ENCODE data around the gene TMEM80.
A peak's percentile ranks its signal among the peaks of the same experiment; 100 is the strongest.

Gene TMEM80

DNA sequence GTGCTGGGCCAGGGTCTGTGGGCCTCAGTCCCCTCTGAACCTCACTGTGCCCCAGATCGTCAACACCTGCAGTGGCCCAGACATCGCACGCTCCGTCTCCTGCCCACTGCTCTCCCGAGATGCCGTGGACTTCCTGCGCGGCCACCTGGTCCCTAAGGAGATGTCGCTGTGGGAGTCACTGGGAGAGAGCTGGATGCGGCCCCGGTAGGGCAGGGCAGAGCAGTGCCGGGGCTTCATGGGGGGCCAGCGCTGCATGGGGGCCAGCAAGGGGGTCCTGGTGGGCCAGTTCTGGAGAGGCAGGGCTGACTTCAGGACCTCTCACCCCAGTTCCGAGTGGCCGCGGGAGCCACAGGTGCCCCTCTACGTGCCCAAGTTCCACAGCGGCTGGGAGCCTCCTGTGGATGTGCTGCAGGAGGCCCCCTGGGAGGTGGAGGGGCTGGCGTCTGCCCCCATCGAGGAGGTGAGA is 26.8 kb downstream of the TMEM80 start:
- H4K91ac ChIP-seq (ENCODE audit: low read length): no peak overlapping the region
- no peak overlapping the region for H3K4ac ChIP-seq (ENCODE audit: low read depth in 1 of 2, low read length in 2 of 2)
- H3K27me3 ChIP-seq (ENCODE audit: control insufficient read depth in 1 of 2, insufficient read depth in 1 of 2, low read length in 2 of 2): no peaks in the 10 kb centered on the region
- H3K14ac ChIP-seq (ENCODE audit: low read length in 2 of 2): no peak overlapping the region
- no peak overlapping the region for H2BK5ac ChIP-seq (ENCODE audit: low read depth, low read length, poor library complexity, severe bottlenecking)
- H3K9ac ChIP-seq (ENCODE audit: low read length): no peak overlapping the region
- H3K27ac ChIP-seq (ENCODE audit: low read length, poor library complexity, severe bottlenecking): no peak overlapping the region
- H3K79me1 ChIP-seq (replicated peaks; ENCODE audit: low read length, poor library complexity, severe bottlenecking): peaks cover 25% of the 10 kb centered on the region
- H3K9me3 ChIP-seq (ENCODE audit: control insufficient read depth, low read length): no peaks in the 10 kb centered on the region
- no peak overlapping the region for H2AK5ac ChIP-seq (ENCODE audit: low read length, severe bottlenecking)
- peaks cover 29 to 82% of the 10 kb centered on the region in 2 experiments for H3K36me3 ChIP-seq (ENCODE audit: control insufficient read depth in 1 of 2, insufficient read depth in 2 of 2, low read depth in 1 of 2, low read length in 2 of 2)
- H2BK15ac ChIP-seq (ENCODE audit: low read depth, poor library complexity, severe bottlenecking): no peak overlapping the region
- 89% methylated on average over 13 of the region's 20 CpGs for WGBS
- H3K4me3 ChIP-seq (ENCODE audit: insufficient read depth in 1 of 2, low read depth in 1 of 2, low read length in 2 of 2): no peak overlapping the region
- H2BK12ac ChIP-seq (ENCODE audit: low read length in 2 of 2): no peak overlapping the region
- H3K23ac ChIP-seq (ENCODE audit: low read length in 2 of 2): no peak overlapping the region
- no peak overlapping the region for H3K4me2 ChIP-seq (ENCODE audit: low read length, poor library complexity, severe bottlenecking)
- H2BK120ac ChIP-seq (ENCODE audit: low read depth, low read length): no peak overlapping the region
- no peak overlapping the region for H2AFZ ChIP-seq (ENCODE audit: low read depth, low read length)
- peaks cover 40% of the 10 kb centered on the region for H3K4me1 ChIP-seq (ENCODE audit: control insufficient read depth, insufficient read depth, low read depth, low read length)
- no peak overlapping the region for H4K8ac ChIP-seq (ENCODE audit: low read length)
- H3K18ac ChIP-seq (ENCODE audit: low read depth in 1 of 2, low read length in 2 of 2): no peak overlapping the region
- no peak for DNase-seq

DNA sequence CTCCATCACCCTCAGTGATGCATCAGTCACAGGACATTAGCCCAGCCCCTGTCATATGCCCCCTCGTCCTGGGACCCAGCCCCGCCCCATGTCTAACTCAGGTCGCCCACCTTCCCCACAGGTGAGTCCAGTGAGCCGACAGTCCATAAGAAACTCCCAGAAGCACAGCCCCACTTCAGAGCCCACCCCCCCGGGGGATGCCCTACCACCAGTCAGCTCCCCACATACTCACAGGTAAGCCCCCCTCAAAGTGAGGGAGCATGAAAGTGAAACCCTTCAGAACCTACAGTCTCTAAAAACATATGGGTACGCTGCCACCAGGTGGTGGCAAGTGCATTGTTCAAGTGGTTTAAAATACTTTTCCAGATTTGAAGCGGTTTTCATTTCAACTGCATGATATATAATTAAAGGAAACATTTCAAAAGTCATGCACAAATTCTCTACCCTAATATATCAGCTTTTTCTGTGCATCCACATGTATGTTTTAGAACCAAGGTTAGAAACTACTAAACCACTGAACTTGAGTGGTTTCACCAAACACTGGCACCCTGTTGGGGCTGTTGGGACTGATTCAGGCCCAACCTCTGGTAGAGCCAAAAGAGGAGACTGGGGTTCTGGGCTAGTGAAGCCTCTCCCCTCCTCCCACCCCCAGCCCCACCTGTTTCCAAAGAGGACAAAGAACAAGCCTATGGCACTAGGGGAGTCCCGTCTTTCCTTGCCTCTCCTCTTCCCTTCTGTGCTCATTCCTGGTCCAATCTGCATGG is 27.7 kb downstream of the TMEM80 start:
- H3K27ac ChIP-seq (ENCODE audit: low read length, poor library complexity, severe bottlenecking): no peak overlapping the region
- peaks cover 49% of the 10 kb centered on the region for H3K4me1 ChIP-seq (ENCODE audit: control insufficient read depth, insufficient read depth, low read depth, low read length)
- no peak overlapping the region for H4K8ac ChIP-seq (ENCODE audit: low read length)
- no peak overlapping the region for H2BK120ac ChIP-seq (ENCODE audit: low read depth, low read length)
- H3K18ac ChIP-seq (ENCODE audit: low read depth in 1 of 2, low read length in 2 of 2): no peak overlapping the region
- DNase-seq: peak; percentile 64
- 79% methylated on average over 5 of the region's 8 CpGs for WGBS
- peaks cover 24% of the 10 kb centered on the region for H3K79me1 ChIP-seq (replicated peaks; ENCODE audit: low read length, poor library complexity, severe bottlenecking)
- no peak overlapping the region for H3K9ac ChIP-seq (ENCODE audit: low read length)
- no peak overlapping the region for H4K91ac ChIP-seq (ENCODE audit: low read length)
- no peak overlapping the region for H3K4me2 ChIP-seq (ENCODE audit: low read length, poor library complexity, severe bottlenecking)
- no peaks in the 10 kb centered on the region for H3K27me3 ChIP-seq (ENCODE audit: control insufficient read depth in 1 of 2, insufficient read depth in 1 of 2, low read length in 2 of 2)
- H2BK15ac ChIP-seq (ENCODE audit: low read depth, poor library complexity, severe bottlenecking): no peak overlapping the region
- no peak overlapping the region for H2BK12ac ChIP-seq (ENCODE audit: low read length in 2 of 2)
- no peak overlapping the region for H3K23ac ChIP-seq (ENCODE audit: low read length in 2 of 2)
- no peak overlapping the region for H3K4me3 ChIP-seq (ENCODE audit: insufficient read depth in 1 of 2, low read depth in 1 of 2, low read length in 2 of 2)
- H2BK5ac ChIP-seq (ENCODE audit: low read depth, low read length, poor library complexity, severe bottlenecking): no peak overlapping the region
- no peaks in the 10 kb centered on the region for H3K9me3 ChIP-seq (ENCODE audit: control insufficient read depth, low read length)
- H2AK5ac ChIP-seq (ENCODE audit: low read length, severe bottlenecking): peak overlapping the region; percentile 4
- H3K4ac ChIP-seq (ENCODE audit: low read depth in 1 of 2, low read length in 2 of 2): no peak overlapping the region
- peaks cover 29 to 87% of the 10 kb centered on the region in 2 experiments for H3K36me3 ChIP-seq (ENCODE audit: control insufficient read depth in 1 of 2, insufficient read depth in 2 of 2, low read depth in 1 of 2, low read length in 2 of 2)
- no peak overlapping the region for H2AFZ ChIP-seq (ENCODE audit: low read depth, low read length)
- H3K14ac ChIP-seq (ENCODE audit: low read length in 2 of 2): no peak overlapping the region

DNA sequence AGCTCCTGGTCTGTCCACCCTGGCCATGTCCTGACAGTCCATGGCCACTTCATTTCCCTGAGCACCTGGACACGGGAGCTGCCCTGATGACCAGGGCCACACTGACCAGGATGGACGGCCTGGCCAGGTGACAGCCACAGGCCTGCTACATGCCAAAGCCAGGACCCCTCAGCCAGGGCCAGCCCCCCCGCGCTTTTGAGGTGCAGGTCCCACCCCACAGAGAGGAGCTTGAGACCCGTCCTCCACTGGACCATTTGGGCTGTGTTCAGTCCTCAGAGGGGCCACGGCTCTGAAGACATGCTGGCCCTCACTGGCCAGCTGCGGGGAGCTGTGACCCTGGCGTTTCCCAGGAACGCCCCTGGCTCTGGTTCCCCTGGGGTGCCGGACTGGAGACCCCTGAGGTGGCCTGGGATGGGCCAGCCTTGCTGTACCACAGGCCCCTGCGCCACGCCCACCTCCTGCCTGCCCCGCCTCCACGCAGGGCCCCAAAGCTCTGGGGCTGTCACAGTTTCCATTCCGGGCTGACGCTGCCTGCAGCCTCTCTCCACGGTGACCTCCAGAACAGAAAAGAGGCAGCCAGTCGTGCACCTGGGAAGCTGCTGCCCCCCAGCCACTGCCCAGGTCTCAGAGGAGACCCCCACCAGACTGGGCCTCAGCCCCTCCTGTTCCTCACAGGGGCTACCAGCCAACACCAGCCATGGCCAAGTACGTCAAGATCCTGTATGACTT is 28.6 kb downstream of the TMEM80 start:
- 81% methylated on average over 19 of the region's 19 CpGs for WGBS
- Histone ChIP-seq H3K4me3 (ENCODE audit: insufficient read depth in 1 of 2, low read depth in 1 of 2, low read length in 2 of 2) (no peak overlapping the region), H3K4me2 (ENCODE audit: low read length, poor library complexity, severe bottlenecking) (no peak overlapping the region), H4K91ac (ENCODE audit: low read length) (no peak overlapping the region), H3K36me3 (ENCODE audit: control insufficient read depth in 1 of 2, insufficient read depth in 2 of 2, low read depth in 1 of 2, low read length in 2 of 2) (peaks cover 29 to 85% of the 10 kb centered on the region in 2 experiments), H2BK5ac (ENCODE audit: low read depth, low read length, poor library complexity, severe bottlenecking) (no peak overlapping the region), H2AK5ac (ENCODE audit: low read length, severe bottlenecking) (peak overlapping the region; percentile 16), H2BK15ac (ENCODE audit: low read depth, poor library complexity, severe bottlenecking) (no peak overlapping the region), H3K18ac (ENCODE audit: low read depth in 1 of 2, low read length in 2 of 2) (no peak overlapping the region), H3K23ac (ENCODE audit: low read length in 2 of 2) (no peak overlapping the region), H3K14ac (ENCODE audit: low read length in 2 of 2) (no peak overlapping the region), H3K79me1 (replicated peaks; ENCODE audit: low read length, poor library complexity, severe bottlenecking) (peaks cover 24% of the 10 kb centered on the region), H3K9ac (ENCODE audit: low read length) (no peak overlapping the region), H3K27me3 (ENCODE audit: control insufficient read depth in 1 of 2, insufficient read depth in 1 of 2, low read length in 2 of 2) (no peaks in the 10 kb centered on the region), H4K8ac (ENCODE audit: low read length) (no peak overlapping the region), H3K27ac (ENCODE audit: low read length, poor library complexity, severe bottlenecking) (no peak overlapping the region), H2BK12ac (ENCODE audit: low read length in 2 of 2) (no peak overlapping the region), H3K9me3 (ENCODE audit: control insufficient read depth, low read length) (no peaks in the 10 kb centered on the region), H3K4me1 (ENCODE audit: control insufficient read depth, insufficient read depth, low read depth, low read length) (peaks cover 56% of the 10 kb centered on the region), H2AFZ (ENCODE audit: low read depth, low read length) (no peak overlapping the region), H3K4ac (ENCODE audit: low read depth in 1 of 2, low read length in 2 of 2) (no peak overlapping the region), H2BK120ac (ENCODE audit: low read depth, low read length) (no peak overlapping the region)
- DNase-seq: no peak

DNA sequence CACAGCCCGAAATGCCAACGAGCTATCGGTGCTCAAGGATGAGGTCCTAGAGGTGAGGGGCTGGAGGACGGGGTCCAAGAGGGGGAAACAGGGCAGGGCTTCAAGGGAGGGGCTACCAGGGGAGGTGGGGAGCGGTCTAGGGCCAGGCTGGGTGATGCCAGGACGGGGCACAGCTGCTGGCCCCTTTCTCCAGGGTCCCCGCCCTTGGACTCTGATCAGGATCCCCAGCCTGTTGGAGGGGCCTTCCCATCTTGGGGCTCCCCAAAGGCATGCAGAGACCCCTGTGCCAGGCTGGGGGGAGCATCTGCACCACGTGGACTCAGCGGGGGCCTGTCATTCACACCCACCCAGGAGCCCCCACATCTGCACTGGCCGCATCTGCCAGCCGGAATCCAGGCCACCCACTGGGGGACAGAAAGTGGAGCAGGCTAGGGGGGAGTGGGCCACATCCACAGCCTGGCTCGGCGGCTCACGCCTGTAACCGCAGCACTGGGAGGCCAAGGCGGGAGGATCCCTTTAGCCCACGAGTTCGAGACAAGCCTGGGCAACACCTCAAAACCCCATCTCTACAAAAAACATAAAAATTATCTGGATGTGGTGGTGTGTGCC is 29.3 kb downstream of the TMEM80 start:
- 76% methylated on average over 10 of the region's 18 CpGs for WGBS
- Histone ChIP-seq H3K18ac (ENCODE audit: low read depth in 1 of 2, low read length in 2 of 2) (no peak overlapping the region), H3K27ac (ENCODE audit: low read length, poor library complexity, severe bottlenecking) (no peak overlapping the region), H3K4me2 (ENCODE audit: low read length, poor library complexity, severe bottlenecking) (no peak overlapping the region), H2BK120ac (ENCODE audit: low read depth, low read length) (no peak overlapping the region), H2BK12ac (ENCODE audit: low read length in 2 of 2) (no peak overlapping the region), H3K4me1 (ENCODE audit: control insufficient read depth, insufficient read depth, low read depth, low read length) (peaks cover 54% of the 10 kb centered on the region), H3K4me3 (ENCODE audit: insufficient read depth in 1 of 2, low read depth in 1 of 2, low read length in 2 of 2) (no peak overlapping the region), H4K8ac (ENCODE audit: low read length) (no peak overlapping the region), H3K14ac (ENCODE audit: low read length in 2 of 2) (no peak overlapping the region), H3K27me3 (ENCODE audit: control insufficient read depth in 1 of 2, insufficient read depth in 1 of 2, low read length in 2 of 2) (no peaks in the 10 kb centered on the region), H4K91ac (ENCODE audit: low read length) (no peak overlapping the region), H3K9ac (ENCODE audit: low read length) (no peak overlapping the region), H3K79me1 (replicated peaks; ENCODE audit: low read length, poor library complexity, severe bottlenecking) (peaks cover 20% of the 10 kb centered on the region), H2BK5ac (ENCODE audit: low read depth, low read length, poor library complexity, severe bottlenecking) (no peak overlapping the region), H3K9me3 (ENCODE audit: control insufficient read depth, low read length) (no peaks in the 10 kb centered on the region), H3K23ac (ENCODE audit: low read length in 2 of 2) (no peak overlapping the region), H2AFZ (ENCODE audit: low read depth, low read length) (no peak overlapping the region), H2AK5ac (ENCODE audit: low read length, severe bottlenecking) (peak overlapping the region; percentile 15), H3K4ac (ENCODE audit: low read depth in 1 of 2, low read length in 2 of 2) (no peak overlapping the region), H3K36me3 (ENCODE audit: control insufficient read depth in 1 of 2, insufficient read depth in 2 of 2, low read depth in 1 of 2, low read length in 2 of 2) (peaks cover 29 to 78% of the 10 kb centered on the region in 2 experiments), H2BK15ac (ENCODE audit: low read depth, poor library complexity, severe bottlenecking) (no peak overlapping the region)
- no peak for DNase-seq
